Measurements from ENCODE around the gene FZD8. TPM values are rescaled to one million over a fixed set of nuclear protein-coding genes. Genes with fewer than 3 reads are reported as not detected.

Gene FZD8
- total RNA-seq, 4 donors from 2014 or later: 0.53 to 2.3 (median 1.4) TPM

GRCh38 chr10:35607475-35608327 lies 34.4 kb downstream of the FZD8 start:
- Histone ChIP-seq H3K4me1 (peaks cover 0 to 13% (median 5%) of the 10 kb centered on the region in 3 donors), H3K27ac (no peak overlapping the region), H3K9me3 (no peaks in the 10 kb centered on the region), H3K27me3 (peaks cover 5 to 97% (median 9%) of the 10 kb centered on the region in 4 donors), H3K4me3 (peak overlapping the region; percentile 26 to 61 (median 37)), H3K36me3 (no peaks in the 10 kb centered on the region)
- WGBS, 2 donors: 24 to 28% methylated on average over 6 of the region's 78 CpGs
- TF ChIP-seq POLR2A (IDR thresholded peaks at IDR 0.05): no peak
- TF ChIP-seq, protein P1, sequence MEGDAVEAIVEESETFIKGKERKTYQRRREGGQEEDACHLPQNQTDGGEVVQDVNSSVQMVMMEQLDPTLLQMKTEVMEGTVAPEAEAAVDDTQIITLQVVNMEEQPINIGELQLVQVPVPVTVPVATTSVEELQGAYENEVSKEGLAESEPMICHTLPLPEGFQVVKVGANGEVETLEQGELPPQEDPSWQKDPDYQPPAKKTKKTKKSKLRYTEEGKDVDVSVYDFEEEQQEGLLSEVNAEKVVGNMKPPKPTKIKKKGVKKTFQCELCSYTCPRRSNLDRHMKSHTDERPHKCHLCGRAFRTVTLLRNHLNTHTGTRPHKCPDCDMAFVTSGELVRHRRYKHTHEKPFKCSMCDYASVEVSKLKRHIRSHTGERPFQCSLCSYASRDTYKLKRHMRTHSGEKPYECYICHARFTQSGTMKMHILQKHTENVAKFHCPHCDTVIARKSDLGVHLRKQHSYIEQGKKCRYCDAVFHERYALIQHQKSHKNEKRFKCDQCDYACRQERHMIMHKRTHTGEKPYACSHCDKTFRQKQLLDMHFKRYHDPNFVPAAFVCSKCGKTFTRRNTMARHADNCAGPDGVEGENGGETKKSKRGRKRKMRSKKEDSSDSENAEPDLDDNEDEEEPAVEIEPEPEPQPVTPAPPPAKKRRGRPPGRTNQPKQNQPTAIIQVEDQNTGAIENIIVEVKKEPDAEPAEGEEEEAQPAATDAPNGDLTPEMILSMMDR (IDR thresholded peaks at IDR 0.05): no peak
- intact Hi-C loops (cut with DNase I): no loop called here
- no peak for DNase-seq

DNA sequence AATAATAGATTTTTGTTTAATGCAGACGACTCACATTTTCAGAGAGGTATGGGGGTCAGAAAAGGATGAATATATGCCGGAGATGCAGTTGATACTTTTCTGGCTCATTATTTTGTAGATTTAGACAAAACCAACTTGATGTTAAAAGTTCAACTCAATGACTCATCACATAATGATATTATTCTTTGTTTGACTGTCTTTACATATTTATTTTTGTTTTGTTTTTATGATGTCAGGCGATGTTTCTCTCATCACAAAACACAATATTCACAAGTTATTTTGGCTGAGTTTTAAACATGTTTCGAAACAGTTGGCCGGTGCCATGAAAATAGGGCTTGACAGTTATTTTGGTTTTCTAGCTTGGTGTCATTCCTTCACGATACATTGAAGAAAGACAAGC lies 35.7 kb downstream of the FZD8 start:
- intact Hi-C loops (cut with DNase I): no loop called here
- H3K4me1 ChIP-seq: peaks cover 0 to 13% (median 5%) of the 10 kb centered on the region in 3 donors
- 30 to 44% methylated on average over 6 of the region's 6 CpGs for WGBS, 2 donors
- H3K9me3 ChIP-seq: no peaks in the 10 kb centered on the region
- TF ChIP-seq, protein P1 (IDR thresholded peaks at IDR 0.05): no peak
- TF ChIP-seq POLR2A (IDR thresholded peaks at IDR 0.05): no peak
- H3K27ac ChIP-seq: no peak overlapping the region
- no peak overlapping the region for H3K4me3 ChIP-seq
- DNase-seq: no peak
- H3K36me3 ChIP-seq: no peaks in the 10 kb centered on the region
- peaks cover 5 to 93% (median 9%) of the 10 kb centered on the region in 4 donors for H3K27me3 ChIP-seq

DNA sequence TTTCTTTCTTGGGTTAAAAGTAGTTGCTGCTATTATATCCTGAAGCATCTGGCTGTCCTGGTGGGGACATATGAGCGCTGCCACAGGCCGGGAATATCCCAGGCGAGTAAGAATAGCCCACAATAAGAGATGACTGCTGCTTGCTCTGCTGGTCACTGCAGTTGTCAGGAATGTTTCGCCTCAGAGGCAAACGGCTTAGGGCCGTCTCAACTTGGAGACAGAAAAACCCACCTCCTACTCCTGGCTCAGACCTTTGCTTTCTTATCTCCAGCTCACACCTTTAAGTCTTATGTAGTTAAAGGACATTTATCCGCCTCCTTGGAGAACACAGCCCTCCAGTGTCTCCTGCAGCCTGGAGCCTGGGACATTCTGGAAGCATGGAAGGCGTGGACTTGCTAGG lies 36.9 kb downstream of the FZD8 start, which contains the start of gene GJD4:
GJD4 (plus strand) TSS at position 151 of the 400 bp plus-strand sequence; CDS start at position 378, 227 bp downstream.
- Histone ChIP-seq H3K36me3 (no peaks in the 10 kb centered on the region), H3K4me1 (peaks cover 0 to 13% (median 5%) of the 10 kb centered on the region in 3 donors), H3K4me3 (no peak within 1 kb of the TSS), H3K9me3 (no peaks in the 10 kb centered on the region), H3K27me3 (peaks cover 5 to 92% (median 9%) of the 10 kb centered on the region in 4 donors), H3K27ac (no peak within 1 kb of the TSS)
- DNase-seq: no peak
- 47 to 64% methylated on average over 5 of the region's 8 CpGs for WGBS, 2 donors
- intact Hi-C loops (cut with DNase I): no loop called here
- TF ChIP-seq POLR2A (IDR thresholded peaks at IDR 0.05): no peak
- TF ChIP-seq, protein P1 (IDR thresholded peaks at IDR 0.05): no peak

DNA sequence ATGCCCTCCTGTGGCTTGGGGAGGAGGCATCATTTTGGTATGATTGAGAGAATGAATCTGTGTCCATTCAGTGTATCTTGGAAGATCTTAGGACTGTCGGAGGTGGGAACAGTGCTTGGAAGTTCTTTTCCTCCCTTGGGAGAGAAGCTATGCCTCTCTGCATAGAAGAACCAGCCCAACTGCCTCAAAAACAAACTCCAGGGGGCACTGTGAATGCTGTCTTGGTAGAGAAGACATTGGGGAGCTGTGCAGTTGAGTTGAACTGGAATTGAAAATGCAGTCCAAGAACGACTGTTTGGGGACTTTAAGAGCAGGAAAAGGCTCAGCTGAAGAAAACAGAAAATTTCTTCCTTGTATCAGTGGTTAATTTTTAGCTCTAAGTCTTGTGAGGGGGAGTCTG lies 41.9 kb downstream of the FZD8 start:
- TF ChIP-seq, protein P1 (IDR thresholded peaks at IDR 0.05): no peak
- no peak for TF ChIP-seq POLR2A (IDR thresholded peaks at IDR 0.05)

DNA sequence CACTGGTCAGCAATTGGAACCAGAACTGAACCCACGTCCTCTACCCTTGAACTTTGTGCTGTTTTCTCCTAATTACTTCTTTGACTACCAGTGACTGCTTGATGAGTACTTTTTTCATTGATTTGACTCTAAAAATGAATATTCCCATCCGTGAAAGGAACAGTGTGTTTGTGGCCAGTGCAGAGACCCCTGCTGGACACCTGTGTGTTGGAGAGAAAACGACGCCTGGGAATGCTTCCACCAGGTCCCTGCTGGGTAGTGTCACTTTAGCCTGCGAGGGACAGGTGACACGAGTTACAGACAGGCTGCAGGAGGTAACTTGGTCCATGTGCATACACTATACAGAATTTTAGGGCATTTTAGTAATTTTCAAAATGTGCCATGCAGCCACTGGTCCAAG lies 43.7 kb downstream of the FZD8 start:
- 28 to 38% methylated on average over 6 of the region's 6 CpGs for WGBS, 2 donors
- DNase-seq: no peak
- Histone ChIP-seq H3K27ac (no peak overlapping the region), H3K27me3 (peaks cover 0 to 88% (median 0%) of the 10 kb centered on the region in 4 donors), H3K9me3 (no peaks in the 10 kb centered on the region), H3K4me1 (no peaks in the 10 kb centered on the region), H3K4me3 (no peak overlapping the region), H3K36me3 (no peaks in the 10 kb centered on the region)
- intact Hi-C loops (cut with DNase I): no loop called here
- TF ChIP-seq POLR2A (IDR thresholded peaks at IDR 0.05): no peak
- TF ChIP-seq, protein P1 (IDR thresholded peaks at IDR 0.05): peak in 2 of 6 experiments; percentile 11 to 17

More for the DNA sequence above, 41.9 kb downstream of the FZD8 start:
- H3K9me3 ChIP-seq: no peaks in the 10 kb centered on the region
- H3K4me3 ChIP-seq: no peak overlapping the region
- no peaks in the 10 kb centered on the region for H3K36me3 ChIP-seq
- H3K27ac ChIP-seq: no peak overlapping the region
- no peaks in the 10 kb centered on the region for H3K4me1 ChIP-seq
- 47 to 70% methylated on average over 2 of the region's 2 CpGs for WGBS, 2 donors
- DNase-seq: no peak
- intact Hi-C loops (cut with DNase I): no loop called here
- H3K27me3 ChIP-seq: peaks cover 0 to 87% (median 0%) of the 10 kb centered on the region in 4 donors
